ENCODE measurements around the gene DDX10. TPM values are rescaled to one million over a fixed set of nuclear protein-coding genes. Genes with fewer than 3 reads are reported as not detected.
"Not testable (repeated sequence)": the region's sequence is repeated elsewhere in the genome, so short reads cannot be mapped to it uniquely, and the experiment has no call there.

Gene DDX10
- total and polyA plus RNA-seq, 7 donors = 10.0 to 18.0 (median 11.4) TPM

GRCh38 chr11:108733479-108734116 is 68.7 kb downstream of the DDX10 start:
- Histone ChIP-seq H3K9me3 (no peaks in the 10 kb centered on the region), H3K27ac (no peak overlapping the region), H3K36me3 (ENCODE audit: insufficient read depth in 1 of 2, low read depth in 1 of 2) (no peaks in the 10 kb centered on the region), H3K4me3 (no peak overlapping the region), H3K27me3 (ENCODE audit: insufficient read depth in 3 of 3, low read length in 2 of 3) (no peaks in the 10 kb centered on the region), H3K4me1 (no peaks in the 10 kb centered on the region)
- intact Hi-C loops (cut with DNase I) = no loop called here
- 66 to 80% (median 68%) methylated on average over 6 of the region's 6 CpGs for WGBS, 3 donors
- ATAC-seq = no peak
- TF ChIP-seq CTCF (IDR thresholded peaks at IDR 0.05) = no peak
- DNase-seq = no peak

- no peak for ATAC-seq
- DNase-seq = no peak
- intact Hi-C loops (cut with DNase I) = no loop called here
- TF ChIP-seq CTCF (IDR thresholded peaks at IDR 0.05) = no peak
- Histone ChIP-seq H3K36me3 (ENCODE audit: insufficient read depth in 1 of 2, low read depth in 1 of 2) (no peaks in the 10 kb centered on the region), H3K27me3 (ENCODE audit: insufficient read depth in 3 of 3, low read length in 2 of 3) (no peaks in the 10 kb centered on the region), H3K9me3 (no peaks in the 10 kb centered on the region), H3K4me3 (no peak overlapping the region), H3K4me1 (no peaks in the 10 kb centered on the region), H3K27ac (no peak overlapping the region)
- 72 to 77% (median 73%) methylated on average over 1 of the region's 1 CpG for whole genome bisulfite sequencing, 3 donors
Measured at GRCh38 chr11:108734283-108734682, 69.4 kb downstream of the DDX10 start.

GRCh38 chr11:108734956-108735559 is 70.2 kb downstream of the DDX10 start:
- TF ChIP-seq CTCF (IDR thresholded peaks at IDR 0.05) = peak; percentile 23
- DNase-seq (no peak), ATAC-seq (no peak)
- intact Hi-C loops (cut with DNase I) = no loop called here
- 71 to 75% (median 72%) methylated on average over 3 of the region's 3 CpGs for WGBS, 3 donors
- no peak overlapping the region for H3K27ac ChIP-seq
- H3K9me3 ChIP-seq = no peaks in the 10 kb centered on the region
- no peak overlapping the region for H3K4me3 ChIP-seq
- H3K27me3 ChIP-seq (ENCODE audit: insufficient read depth in 3 of 3, low read length in 2 of 3) = no peaks in the 10 kb centered on the region
- no peaks in the 10 kb centered on the region for H3K36me3 ChIP-seq (ENCODE audit: insufficient read depth in 1 of 2, low read depth in 1 of 2)
- no peaks in the 10 kb centered on the region for H3K4me1 ChIP-seq

- ATAC-seq; H3K27me3 ChIP-seq (ENCODE audit: insufficient read depth in 3 of 3, low read length in 2 of 3); H3K27ac ChIP-seq; DNase-seq; H3K9me3 ChIP-seq; intact Hi-C loops (cut with DNase I); H3K4me3 ChIP-seq; H3K36me3 ChIP-seq (ENCODE audit: insufficient read depth in 1 of 2, low read depth in 1 of 2); H3K4me1 ChIP-seq: not testable (repeated sequence)
- WGBS, 3 donors = 97 to 98% (median 98%) methylated on average over 2 of the region's 2 CpGs
Measured at GRCh38 chr11:108740132-108740531, 75.3 kb downstream of the DDX10 start.

GRCh38 chr11:108743851-108744250 is 79.0 kb downstream of the DDX10 start:
- H3K27me3 ChIP-seq (ENCODE audit: insufficient read depth in 3 of 3, low read length in 2 of 3) = no peaks in the 10 kb centered on the region
- no peaks in the 10 kb centered on the region for H3K36me3 ChIP-seq (ENCODE audit: insufficient read depth in 1 of 2, low read depth in 1 of 2)
- H3K9me3 ChIP-seq = no peaks in the 10 kb centered on the region
- DNase-seq = no peak
- H3K27ac ChIP-seq = no peak overlapping the region
- ATAC-seq = no peak
- 65 to 81% (median 67%) methylated on average over 3 of the region's 3 CpGs for WGBS, 3 donors
- TF ChIP-seq CTCF (IDR thresholded peaks at IDR 0.05) = no peak
- intact Hi-C loops (cut with DNase I) = no loop called here
- H3K4me1 ChIP-seq = no peaks in the 10 kb centered on the region
- no peak overlapping the region for H3K4me3 ChIP-seq

All from psoas muscle (tissue), 8 donors.